GM21423 (cell line): ENCODE results near the gene EFCAB5.

Experiments
- ATAC-seq: cut with Tn5 transposase; IDR thresholded peaks from one replicate; pipeline ENCODE4 v1.9.1; 2021; ENCODE audit warnings: mild to moderate bottlenecking, moderate library complexity; ENCODE audit not compliant: unreplicated experiment

Gene EFCAB5

DNA sequence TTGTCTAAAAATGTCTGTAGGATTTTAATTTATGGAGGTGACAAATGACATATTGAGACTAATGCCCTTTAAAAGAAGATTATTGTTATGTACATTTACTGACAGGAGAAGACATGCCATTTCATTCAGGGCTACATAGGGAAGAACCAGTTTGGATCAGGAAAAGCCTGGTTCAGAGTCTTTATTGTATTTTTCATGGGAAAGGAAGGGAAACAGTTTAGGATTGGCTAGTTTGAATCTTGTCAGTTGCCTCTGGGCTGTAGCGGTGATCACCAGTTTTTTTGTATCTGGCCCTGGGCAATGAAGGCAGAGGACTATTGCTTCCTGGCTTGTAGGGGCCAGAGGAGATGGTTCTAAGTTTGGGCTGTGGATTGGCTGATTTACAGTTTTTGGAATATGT is 206.9 kb downstream of the EFCAB5 start:
- no peak for ATAC-seq

DNA sequence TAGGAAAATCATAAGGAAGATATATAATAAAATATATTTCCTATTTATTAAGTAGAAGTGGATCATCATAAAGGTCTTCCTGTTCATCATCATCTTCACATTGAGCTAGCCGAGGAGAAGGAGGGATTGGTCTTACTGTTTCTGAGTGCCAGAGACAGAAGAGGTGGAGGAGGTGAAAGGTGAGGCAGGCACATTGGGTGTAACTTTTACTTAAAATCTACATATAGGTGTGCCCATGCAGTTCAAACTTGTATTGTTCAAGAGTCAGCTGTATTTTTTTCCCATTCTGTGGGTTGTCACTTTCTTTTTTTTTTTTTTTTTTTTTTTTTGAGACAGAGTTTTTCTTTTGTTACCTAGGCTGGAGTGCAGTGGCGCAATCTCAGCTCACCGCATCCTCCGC is 210.0 kb downstream of the EFCAB5 start:
- no peak for ATAC-seq

GRCh38 chr17:30153463-30153862 is 212.0 kb downstream of the EFCAB5 start:
- no peak for ATAC-seq

GRCh38 chr17:30155389-30155788 is 214.0 kb downstream of the EFCAB5 start:
- no peak for ATAC-seq
